Testis (tissue), 2 donors: Measurements from ENCODE around the gene AGPAT2.

Source experiments
- CTCF ChIP-seq, 3 experiments: fragments of 450-650 bp in 2 of 3; fragments of 200-600 bp in 1 of 3; sonication (generic) in 1 of 3; IDR thresholded peaks; one replicate each; pipeline ENCODE4 v1.5.1; 2016 to 2019; ENCODE audit warnings: antibody characterized with exemption in 3 of 3, mild to moderate bottlenecking in 2 of 3, moderate library complexity in 1 of 3
- POLR2A ChIP-seq: fragments of 450-650 bp; IDR thresholded peaks from one replicate; pipeline ENCODE4 v1.6.1; 2017; ENCODE audit warnings: antibody characterized with exemption, mild to moderate bottlenecking, moderate library complexity

GRCh38 chr9:136671646-136672430 is 15.4 kb downstream of the AGPAT2 start:
- TF ChIP-seq CTCF (IDR thresholded peaks at IDR 0.05) (peak in 2 of 3 experiments; percentile 63 to 85), POLR2A (no peak)
